Mesenchymal stem cell (in vitro differentiated cells and primary cell): ENCODE measurements around the gene ATP12A.

Experiments used
- DNase-seq: peaks from one replicate; pipeline ENCODE4 v3.0.0-alpha.2; 2013
- H2AFZ ChIP-seq: one replicate; pipeline ENCODE4 v1.6.1; 2013; ENCODE audit warnings: low read depth, mild to moderate bottlenecking, control low read depth, inconsistent platforms, low read length, moderate library complexity
- H2AK5ac ChIP-seq: 2 replicates; pipeline ENCODE4 v1.6.1; 2013; ENCODE audit warnings: low read length, moderate library complexity, mild to moderate bottlenecking, inconsistent platforms; ENCODE audit not compliant: severe bottlenecking
- H2BK120ac ChIP-seq: one replicate; pipeline ENCODE4 v1.6.1; 2013; ENCODE audit warnings: low read depth, mild to moderate bottlenecking, inconsistent platforms, low read length, moderate library complexity
- H2BK12ac ChIP-seq, 2 experiments: one replicate each; pipeline ENCODE4 v1.6.1; 2013; ENCODE audit warnings: inconsistent platforms in 2 of 2, low read length in 2 of 2, mild to moderate bottlenecking in 2 of 2, moderate library complexity in 2 of 2, control low read depth in 1 of 2
- H2BK15ac ChIP-seq: one replicate; pipeline ENCODE4 v1.6.1; 2013; ENCODE audit warnings: mild to moderate bottlenecking, low read depth, inconsistent platforms; ENCODE audit not compliant: poor library complexity, severe bottlenecking
- H2BK5ac ChIP-seq: 2 replicates; pipeline ENCODE4 v1.6.1; 2013; ENCODE audit warnings: low read depth, mild to moderate bottlenecking, low read length, control low read depth, inconsistent platforms; ENCODE audit not compliant: poor library complexity, severe bottlenecking
- H3K14ac ChIP-seq, 2 experiments: one replicate each; pipeline ENCODE4 v1.6.1; 2013; ENCODE audit warnings: inconsistent platforms in 2 of 2, low read length in 2 of 2, control low read depth in 1 of 2, mild to moderate bottlenecking in 1 of 2, moderate library complexity in 1 of 2
- H3K18ac ChIP-seq, 2 experiments: one replicate each; pipeline ENCODE4 v1.6.1; 2013; ENCODE audit warnings: inconsistent platforms in 2 of 2, low read length in 2 of 2, control low read depth in 1 of 2, low read depth in 1 of 2, mild to moderate bottlenecking in 1 of 2
- H3K23ac ChIP-seq, 2 experiments: one replicate each; pipeline ENCODE4 v1.6.1; 2013; ENCODE audit warnings: inconsistent platforms in 2 of 2, low read length in 2 of 2, mild to moderate bottlenecking in 2 of 2, moderate library complexity in 2 of 2, control low read depth in 1 of 2
- H3K27ac ChIP-seq: 2 replicates; pipeline ENCODE4 v1.5.1; 2013; ENCODE audit warnings: mild to moderate bottlenecking, moderate library complexity, low read length, control low read depth, inconsistent platforms; ENCODE audit not compliant: poor library complexity, severe bottlenecking
- H3K27me3 ChIP-seq, 2 experiments: 2 replicates each; pipeline versions ENCODE4 v1.6.1 to v1.7.0; 2013; ENCODE audit warnings: low read length in 2 of 2, mild to moderate bottlenecking in 2 of 2, moderate library complexity in 2 of 2, control low read depth in 1 of 2, inconsistent platforms in 1 of 2; ENCODE audit not compliant: control insufficient read depth in 1 of 2, insufficient read depth in 1 of 2
- H3K36me3 ChIP-seq, 2 experiments: 2 replicates each; pipeline versions ENCODE4 v1.6.1 to v1.7.0; 2013; ENCODE audit warnings: low read length in 2 of 2, control low read depth in 1 of 2, inconsistent platforms in 1 of 2, low read depth in 1 of 2, mild to moderate bottlenecking in 1 of 2; ENCODE audit not compliant: insufficient read depth in 2 of 2, control insufficient read depth in 1 of 2
- H3K4ac ChIP-seq, 2 experiments: one replicate each; pipeline ENCODE4 v1.6.1; 2013; ENCODE audit warnings: inconsistent platforms in 2 of 2, low read length in 2 of 2, mild to moderate bottlenecking in 2 of 2, moderate library complexity in 2 of 2, control low read depth in 1 of 2, low read depth in 1 of 2
- H3K4me1 ChIP-seq: 2 replicates; pipeline ENCODE4 v1.6.1; 2013; ENCODE audit warnings: low read depth, low read length, control low read depth; ENCODE audit not compliant: control insufficient read depth, insufficient read depth
- H3K4me2 ChIP-seq: 2 replicates; pipeline ENCODE4 v1.6.1; 2013; ENCODE audit warnings: low read length, mild to moderate bottlenecking, inconsistent platforms; ENCODE audit not compliant: poor library complexity, severe bottlenecking
- H3K4me3 ChIP-seq, 2 experiments: 2 replicates each; pipeline versions ENCODE4 v1.5.1 to v1.7.0; 2013; ENCODE audit warnings: low read length in 2 of 2, mild to moderate bottlenecking in 2 of 2, control low read depth in 1 of 2, low read depth in 1 of 2; ENCODE audit not compliant: insufficient read depth in 1 of 2
- H3K79me1 ChIP-seq: replicated peaks from 2 replicates; pipeline ENCODE4 v1.6.1; 2013; ENCODE audit warnings: mild to moderate bottlenecking, control low read depth, low read length, inconsistent platforms; ENCODE audit not compliant: poor library complexity, severe bottlenecking
- H3K9ac ChIP-seq: 2 replicates; pipeline ENCODE4 v1.7.0; 2013; ENCODE audit warnings: mild to moderate bottlenecking, low read length, moderate library complexity
- H3K9me3 ChIP-seq: 2 replicates; pipeline ENCODE4 v1.7.0; 2013; ENCODE audit warnings: mild to moderate bottlenecking, low read length; ENCODE audit not compliant: control insufficient read depth
- H4K8ac ChIP-seq: one replicate; pipeline ENCODE4 v1.6.1; 2013; ENCODE audit warnings: inconsistent platforms, mild to moderate bottlenecking, low read length, moderate library complexity
- H4K91ac ChIP-seq: one replicate; pipeline ENCODE4 v1.6.1; 2013; ENCODE audit warnings: mild to moderate bottlenecking, low read length, inconsistent platforms
- WGBS: methylation state at CpG from one replicate; pipeline ENCODE4 v1.1.7; 2013; ENCODE audit warnings: mixed read lengths; 5-methylcytosine and 5-hydroxymethylcytosine counted together

ATP12A gene

DNA sequence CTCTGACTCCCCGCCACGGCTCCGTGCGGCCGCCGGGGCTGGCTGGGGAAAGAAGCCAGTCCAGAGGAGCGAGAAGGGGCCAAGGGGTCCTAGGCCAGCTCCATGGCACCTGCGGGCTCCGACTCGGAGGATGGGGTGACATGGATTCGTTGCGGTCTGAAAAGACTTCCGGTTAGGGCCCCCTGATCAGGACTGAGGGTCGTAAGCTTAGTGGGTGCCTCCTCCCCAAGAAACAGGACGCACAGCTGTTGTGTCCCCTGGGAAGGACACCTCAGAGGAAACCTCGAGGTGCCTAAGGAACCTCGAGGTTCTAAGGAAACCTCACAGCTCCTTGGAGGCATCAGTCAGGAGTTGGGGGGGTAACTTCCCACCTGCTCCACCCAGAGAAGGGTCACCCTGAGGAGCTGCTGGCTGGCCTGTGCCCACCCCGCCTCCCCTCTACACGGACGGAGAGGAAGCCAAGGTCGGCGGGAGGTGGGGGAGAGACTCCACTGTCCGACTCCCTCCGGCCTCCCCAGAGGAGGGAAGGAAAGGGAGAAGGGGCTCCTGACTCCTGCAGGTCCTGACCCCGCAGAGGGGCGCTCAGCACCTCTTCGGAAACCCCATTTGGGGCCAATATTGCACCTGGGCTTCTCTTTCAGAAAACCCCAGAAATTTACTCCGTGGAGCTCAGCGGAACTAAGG lies 855 bp downstream of the ATP12A start:
- no peak overlapping the region for H3K4ac ChIP-seq
- no peak overlapping the region for H2BK15ac ChIP-seq
- H3K27me3 ChIP-seq, result peaks cover 42 to 60% of the 10 kb centered on the region in 2 experiments
- H4K91ac ChIP-seq, result no peak overlapping the region
- no peaks in the 10 kb centered on the region for H3K79me1 ChIP-seq
- no peak overlapping the region for H4K8ac ChIP-seq
- no peak overlapping the region for H3K9ac ChIP-seq
- no peak for DNase-seq
- H3K23ac ChIP-seq, result peak overlapping the region in 1 of 2 experiments; percentile 77
- no peak overlapping the region for H2AK5ac ChIP-seq
- no peak overlapping the region for H3K4me2 ChIP-seq
- H2BK5ac ChIP-seq, result no peak overlapping the region
- peak overlapping the region; percentile 49 to 56 for H3K4me3 ChIP-seq
- H2BK120ac ChIP-seq, result no peak overlapping the region
- H2AFZ ChIP-seq, result no peak overlapping the region
- WGBS, result 49% methylated on average over 29 of the region's 29 CpGs
- H3K36me3 ChIP-seq, result no peaks in the 10 kb centered on the region
- H3K27ac ChIP-seq, result no peak overlapping the region
- H3K4me1 ChIP-seq, result peaks cover 18% of the 10 kb centered on the region
- no peak overlapping the region for H3K14ac ChIP-seq
- no peaks in the 10 kb centered on the region for H3K9me3 ChIP-seq
- H2BK12ac ChIP-seq, result no peak overlapping the region
- no peak overlapping the region for H3K18ac ChIP-seq

DNA sequence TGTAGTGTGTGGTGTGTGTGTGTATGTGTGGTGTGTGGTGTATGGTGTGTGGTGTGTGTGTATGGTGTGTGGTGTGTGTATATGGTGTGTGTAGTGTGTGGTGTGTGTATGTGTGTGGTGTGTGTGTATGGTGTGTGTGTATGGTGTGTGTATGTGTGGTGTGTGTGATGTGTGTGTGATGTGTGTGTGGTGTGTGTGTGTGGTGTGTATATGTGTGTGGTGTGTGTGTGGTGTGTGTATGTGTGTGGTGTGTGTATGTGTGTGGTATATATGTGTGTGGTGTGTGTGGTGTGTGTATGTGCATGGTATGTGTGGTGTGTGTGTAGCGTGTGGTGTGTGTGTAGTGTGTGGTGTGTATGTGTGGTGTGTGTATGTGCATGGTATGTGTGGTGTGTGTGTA lies 1.7 kb downstream of the ATP12A start:
- Histone ChIP-seq H2BK12ac (no peak overlapping the region), H2AK5ac (no peak overlapping the region), H3K4me1 (peaks cover 18% of the 10 kb centered on the region), H3K4ac (no peak overlapping the region), H4K8ac (peak overlapping the region; percentile 24), H3K36me3 (no peaks in the 10 kb centered on the region), H2BK15ac (no peak overlapping the region), H2BK5ac (no peak overlapping the region), H3K27me3 (peaks cover 41 to 61% of the 10 kb centered on the region in 2 experiments), H2BK120ac (no peak overlapping the region), H4K91ac (peak overlapping the region; percentile 67), H3K79me1 (no peaks in the 10 kb centered on the region), H3K23ac (peak overlapping the region in 1 of 2 experiments; percentile 56), H3K4me2 (no peak overlapping the region), H3K27ac (no peak overlapping the region), H3K9me3 (no peaks in the 10 kb centered on the region), H3K9ac (no peak overlapping the region), H2AFZ (no peak overlapping the region), H3K14ac (peak overlapping the region in 1 of 2 experiments; percentile 93), H3K4me3 (no peak overlapping the region), H3K18ac (peak overlapping the region in 1 of 2 experiments; percentile 65)
- no peak for DNase-seq
- WGBS, result 94% methylated on average over 1 of the region's 1 CpG

DNA sequence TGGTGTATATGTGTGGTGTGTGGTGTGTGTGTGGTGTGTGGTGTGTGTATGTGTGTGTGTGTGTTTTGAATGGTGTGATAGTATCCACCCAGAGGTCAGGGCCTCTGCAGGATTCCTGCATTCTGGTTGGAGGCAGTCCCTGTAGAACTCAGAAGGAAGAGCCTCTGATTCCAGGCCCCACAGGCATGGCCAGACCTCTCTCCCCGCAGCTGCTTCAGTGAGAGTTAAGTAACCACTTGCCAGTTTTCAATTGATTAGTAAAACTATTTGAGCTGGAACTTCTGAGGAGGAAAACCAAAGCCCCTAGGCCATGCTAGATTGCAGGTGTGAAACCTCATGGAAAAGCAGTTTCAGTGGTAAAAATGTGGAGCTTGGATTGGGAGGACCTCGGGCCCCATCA lies 2.1 kb downstream of the ATP12A start:
- H3K36me3 ChIP-seq, result no peaks in the 10 kb centered on the region
- H2AFZ ChIP-seq, result no peak overlapping the region
- no peak overlapping the region for H3K4me2 ChIP-seq
- no peak overlapping the region for H4K91ac ChIP-seq
- H2BK15ac ChIP-seq, result no peak overlapping the region
- no peak for DNase-seq
- no peak overlapping the region for H3K9ac ChIP-seq
- H4K8ac ChIP-seq, result no peak overlapping the region
- no peak overlapping the region for H2AK5ac ChIP-seq
- peaks cover 40 to 59% of the 10 kb centered on the region in 2 experiments for H3K27me3 ChIP-seq
- peak overlapping the region in 1 of 2 experiments; percentile 56 for H3K23ac ChIP-seq
- no peaks in the 10 kb centered on the region for H3K79me1 ChIP-seq
- peak overlapping the region in 1 of 2 experiments; percentile 93 for H3K14ac ChIP-seq
- no peak overlapping the region for H2BK12ac ChIP-seq
- peak overlapping the region in 1 of 2 experiments; percentile 65 for H3K18ac ChIP-seq
- no peak overlapping the region for H3K27ac ChIP-seq
- peaks cover 18% of the 10 kb centered on the region for H3K4me1 ChIP-seq
- no peaks in the 10 kb centered on the region for H3K9me3 ChIP-seq
- H2BK5ac ChIP-seq, result no peak overlapping the region
- H3K4ac ChIP-seq, result no peak overlapping the region
- 86% methylated on average over 1 of the region's 2 CpGs for WGBS
- no peak overlapping the region for H3K4me3 ChIP-seq
- no peak overlapping the region for H2BK120ac ChIP-seq

DNA sequence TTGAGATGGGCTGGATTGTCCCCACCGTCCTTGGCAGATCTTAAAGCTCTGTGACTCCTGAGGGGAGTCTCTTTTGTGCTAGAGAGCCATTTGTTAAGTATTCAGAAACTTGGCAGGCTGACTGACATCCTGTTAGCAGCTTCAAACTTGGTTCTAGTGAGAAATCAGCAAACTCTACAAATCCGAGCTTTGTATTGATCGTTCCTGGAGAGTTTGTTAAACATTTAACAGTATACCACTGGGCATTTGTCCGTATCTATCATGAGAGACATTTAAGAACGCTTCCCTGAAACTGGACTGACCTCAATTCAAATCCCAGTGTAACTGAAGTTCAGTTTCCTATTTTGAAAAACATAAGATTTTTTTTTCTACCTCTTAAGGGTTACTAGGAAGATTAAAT lies 3.1 kb downstream of the ATP12A start:
- Histone ChIP-seq H2BK120ac (no peak overlapping the region), H3K79me1 (no peaks in the 10 kb centered on the region), H3K27ac (no peak overlapping the region), H3K9ac (no peak overlapping the region), H3K4me2 (no peak overlapping the region), H2BK15ac (no peak overlapping the region), H3K4me1 (peaks cover 18% of the 10 kb centered on the region), H4K8ac (no peak overlapping the region), H2BK5ac (no peak overlapping the region), H3K4ac (no peak overlapping the region), H3K4me3 (no peak overlapping the region), H3K27me3 (peaks cover 40 to 59% of the 10 kb centered on the region in 2 experiments), H3K14ac (no peak overlapping the region), H2AFZ (no peak overlapping the region), H3K9me3 (no peaks in the 10 kb centered on the region), H2BK12ac (no peak overlapping the region), H2AK5ac (no peak overlapping the region), H3K23ac (no peak overlapping the region), H3K36me3 (no peaks in the 10 kb centered on the region), H3K18ac (no peak overlapping the region), H4K91ac (no peak overlapping the region)
- DNase-seq, result no peak
- 74% methylated on average over 5 of the region's 5 CpGs for WGBS
